B cell (primary cell): ENCODE measurements around the gene CILP2. TPM values are rescaled to one million over a fixed set of nuclear protein-coding genes. Genes with fewer than 3 reads are reported as not detected.

Source experiments
- ATAC-seq: fragments of 200-7000 bp; cut with Tn5 transposase; one replicate; pipeline ENCODE4 v1.10.0; 2021; ENCODE audit warnings: low read depth, mild to moderate bottlenecking, moderate number of reproducible peaks, moderate library complexity
- CTCF ChIA-PET: fragments of 350-600 bp; sonication (Branson Sonifier 250); formaldehyde crosslinking; loops from one replicate; lab custom pipeline; 2021; ENCODE audit warnings: antibody characterized with exemption, inconsistent platforms; lab: Charles Lee
- POLR2A ChIA-PET: fragments of 350-600 bp; sonication (Branson Sonifier 250); formaldehyde crosslinking; loops from one replicate; lab custom pipeline; 2021; ENCODE audit warnings: antibody characterized with exemption; lab: Charles Lee
- DNase-seq: peaks from one replicate; pipeline ENCODE4 v3.0.0; 2013
- H2AFZ ChIP-seq: 2 replicates; pipeline ENCODE4 v1.6.1; 2012; ENCODE audit warnings: mild to moderate bottlenecking, low read depth, low read length; ENCODE audit not compliant: insufficient read depth, poor library complexity, severe bottlenecking
- H3K27ac ChIP-seq, 2 donors: 1 replicate in 1 of 2; 2 replicates in 1 of 2; pipeline ENCODE4 v1.5.1; 2012 to 2013; ENCODE audit warnings: low read length in 2 of 2, mild to moderate bottlenecking in 2 of 2, moderate library complexity in 1 of 2
- H3K27me3 ChIP-seq, 4 experiments: fragments of 200-600 bp in 1 of 4; sonication (generic) in 1 of 4; replicated peaks in 1 of 4; 1 replicate in 2 of 4; 2 replicates in 2 of 4; pipeline versions ENCODE4 v1.6.1 to v1.7.0; 2013 to 2016; ENCODE audit warnings: low read length in 3 of 4, mild to moderate bottlenecking in 2 of 4, mixed read lengths in 1 of 4, moderate library complexity in 1 of 4; ENCODE audit not compliant: insufficient read depth in 4 of 4, control insufficient read depth in 3 of 4; ENCODE audit errors: control extremely low read depth in 1 of 4
- H3K36me3 ChIP-seq, 2 experiments: replicated peaks in 1 of 2; 1 replicate in 1 of 2; 2 replicates in 1 of 2; pipeline versions ENCODE4 v1.6.1 to v1.7.1; 2013; ENCODE audit warnings: low read length in 1 of 2; ENCODE audit not compliant: insufficient read depth in 2 of 2, control insufficient read depth in 1 of 2; ENCODE audit errors: control extremely low read depth in 1 of 2, extremely low read depth in 1 of 2
- H3K4me1 ChIP-seq, 2 donors: fragments of 200-600 bp in 1 of 2; sonication (generic) in 1 of 2; 1 replicate in 1 of 2; 2 replicates in 1 of 2; pipeline versions ENCODE4 v1.5.1 to v1.6.1; 2013 to 2017; ENCODE audit warnings: low read length in 2 of 2; ENCODE audit not compliant: control insufficient read depth in 2 of 2, insufficient read depth in 2 of 2
- H3K4me2 ChIP-seq: replicated peaks from 2 replicates; pipeline ENCODE3; 2012; ENCODE audit warnings: mild to moderate bottlenecking, low read depth, low read length; ENCODE audit not compliant: poor library complexity, severe bottlenecking
- H3K4me3 ChIP-seq, 5 experiments: fragments of 200-600 bp in 1 of 5; sonication (generic) in 1 of 5; 1 replicate in 3 of 5; 2 replicates in 2 of 5; pipeline versions ENCODE4 v1.5.1 to v1.7.0; 2011 to 2016; ENCODE audit warnings: low read length in 4 of 5, mild to moderate bottlenecking in 4 of 5, low read depth in 2 of 5, control low read depth in 1 of 5, moderate library complexity in 1 of 5; ENCODE audit not compliant: insufficient read depth in 1 of 5; ENCODE audit errors: control extremely low read depth in 1 of 5, extremely low read depth in 1 of 5
- H3K79me2 ChIP-seq: fragments of 200-600 bp; sonication (generic); one replicate; pipeline ENCODE4 v1.6.0; 2016; ENCODE audit warnings: low read length; ENCODE audit not compliant: control insufficient read depth, insufficient read depth
- H3K9ac ChIP-seq: fragments of 200-600 bp; sonication (generic); 2 replicates; pipeline ENCODE4 v1.6.1; 2017; ENCODE audit warnings: mild to moderate bottlenecking, low read length, moderate library complexity
- H3K9me3 ChIP-seq, 3 donors: one replicate each; pipeline versions ENCODE4 v1.6.1 to v1.7.1; 2013; ENCODE audit warnings: low read length in 2 of 3; ENCODE audit not compliant: control insufficient read depth in 2 of 3, insufficient read depth in 1 of 3; ENCODE audit errors: control extremely low read depth in 1 of 3
- H4K20me1 ChIP-seq: 2 replicates; pipeline ENCODE4 v1.6.0; 2012; ENCODE audit warnings: mild to moderate bottlenecking, low read length; ENCODE audit not compliant: insufficient read depth, control insufficient read depth, poor library complexity, severe bottlenecking
- H3K27ac Mint-ChIP-seq: one replicate; pipeline ENCODE4 v1.8.0; 2021; ENCODE audit warnings: mixed read lengths
- H3K27me3 Mint-ChIP-seq: one replicate; pipeline ENCODE4 v1.8.0; 2021; ENCODE audit warnings: mixed read lengths
- H3K4me1 Mint-ChIP-seq: one replicate; pipeline ENCODE4 v1.8.0; 2021; ENCODE audit warnings: mixed read lengths
- H3K4me3 Mint-ChIP-seq: one replicate; pipeline ENCODE4 v1.8.0; 2021; ENCODE audit warnings: mixed read lengths
- H3K9me3 Mint-ChIP-seq: one replicate; pipeline ENCODE4 v1.8.0; 2022; ENCODE audit warnings: mixed read lengths; ENCODE audit not compliant: insufficient read depth
- CTCF ChIP-seq: fragments of 200-600 bp; IDR thresholded peaks from one replicate; pipeline ENCODE4 v1.8.0; 2022; ENCODE audit warnings: antibody characterized with exemption, mild to moderate bottlenecking
- EZH2 ChIP-seq: IDR thresholded peaks from 2 replicates; pipeline ENCODE4 v1.6.1; 2012; ENCODE audit warnings: borderline replicate concordance, low read depth, mild to moderate bottlenecking, moderate library complexity, low read length; ENCODE audit not compliant: insufficient read depth, poor library complexity, severe bottlenecking
- WGBS: methylation state at CpG from one replicate; pipeline ENCODE4 v1.1.5; 2013; ENCODE audit warnings: missing lambda C conversion rate; ENCODE audit not compliant: insufficient coverage; 5-methylcytosine and 5-hydroxymethylcytosine counted together
- intact Hi-C: fragments of 100-400 bp; cut with micrococcal nuclease; formaldehyde crosslinking; loops from one replicate; pipeline ENCODE4 v1.10.0; 2022
- polyA plus RNA-seq: library from polyadenylated mRNA; depleted of rRNA; stranded (reverse); fragments of >200 nt; gene quantifications from 2 replicates; pipeline ENCODE4 v1.2.3, GENCODE V29; 2012
- total RNA-seq, 2 donors: library from RNA; stranded (reverse); fragments of 120-200 nt in 1 of 2; gene quantifications; 1 replicate in 1 of 2; 2 replicates in 1 of 2; pipeline versions ENCODE4 v1.2.3 to v1.2.4, GENCODE V29; 2013 to 2022

Gene CILP2
- total and polyA plus RNA-seq, 2 donors (not counting 1 experiment from before 2014, with no cell fraction given) = 0.04 to 0.12 TPM

GRCh38 chr19:19537075-19538048 lies 703 bp upstream of the CILP2 start:
- H3K4me1 Mint-ChIP-seq = peaks cover 25% of the 10 kb centered on the region
- peak overlapping the region; percentile 56 for H3K4me3 Mint-ChIP-seq
- no peak overlapping the region for H3K27ac Mint-ChIP-seq
- Histone ChIP-seq H4K20me1 (no peaks in the 10 kb centered on the region), H3K4me2 (peak overlapping the region; percentile 72), H3K9ac (no peak overlapping the region), H3K4me1 (peaks cover 39 to 41% of the 10 kb centered on the region in 2 donors), H3K27me3 (peaks cover 0 to 45% (median 21%) of the 10 kb centered on the region in 4 experiments), H3K27ac (no peak overlapping the region), H3K36me3 (no peaks in the 10 kb centered on the region), H3K79me2 (no peaks in the 10 kb centered on the region), H2AFZ (no peak overlapping the region), H3K4me3 (peak overlapping the region in 1 of 5 experiments; percentile 41), H3K9me3 (peaks cover 0 to 37% (median 0%) of the 10 kb centered on the region in 3 donors)
- TF ChIP-seq EZH2 (no peak), CTCF (no peak)
- ChIA-PET CTCF (no interaction called here), POLR2A (interaction anchor here (0.6 kb wide), 1 partner anchor 101 kb away, joined by 5 read pairs; no protein-coding TSS in a partner anchor)
- intact Hi-C loops = no loop called here
- 52% methylated on average over 58 of the region's 59 CpGs for WGBS
- H3K27me3 Mint-ChIP-seq = peaks cover 19% of the 10 kb centered on the region
- ATAC-seq (no peak), DNase-seq (no peak)
- no peaks in the 10 kb centered on the region for H3K9me3 Mint-ChIP-seq
